ENCODE data around the gene CAMK1. TPM values are rescaled to one million over a fixed set of nuclear protein-coding genes. Genes with fewer than 3 reads are reported as not detected.

CAMK1 gene
- total RNA-seq: 10 to 100 TPM; 11.0 to 12.0 TPM

DNA sequence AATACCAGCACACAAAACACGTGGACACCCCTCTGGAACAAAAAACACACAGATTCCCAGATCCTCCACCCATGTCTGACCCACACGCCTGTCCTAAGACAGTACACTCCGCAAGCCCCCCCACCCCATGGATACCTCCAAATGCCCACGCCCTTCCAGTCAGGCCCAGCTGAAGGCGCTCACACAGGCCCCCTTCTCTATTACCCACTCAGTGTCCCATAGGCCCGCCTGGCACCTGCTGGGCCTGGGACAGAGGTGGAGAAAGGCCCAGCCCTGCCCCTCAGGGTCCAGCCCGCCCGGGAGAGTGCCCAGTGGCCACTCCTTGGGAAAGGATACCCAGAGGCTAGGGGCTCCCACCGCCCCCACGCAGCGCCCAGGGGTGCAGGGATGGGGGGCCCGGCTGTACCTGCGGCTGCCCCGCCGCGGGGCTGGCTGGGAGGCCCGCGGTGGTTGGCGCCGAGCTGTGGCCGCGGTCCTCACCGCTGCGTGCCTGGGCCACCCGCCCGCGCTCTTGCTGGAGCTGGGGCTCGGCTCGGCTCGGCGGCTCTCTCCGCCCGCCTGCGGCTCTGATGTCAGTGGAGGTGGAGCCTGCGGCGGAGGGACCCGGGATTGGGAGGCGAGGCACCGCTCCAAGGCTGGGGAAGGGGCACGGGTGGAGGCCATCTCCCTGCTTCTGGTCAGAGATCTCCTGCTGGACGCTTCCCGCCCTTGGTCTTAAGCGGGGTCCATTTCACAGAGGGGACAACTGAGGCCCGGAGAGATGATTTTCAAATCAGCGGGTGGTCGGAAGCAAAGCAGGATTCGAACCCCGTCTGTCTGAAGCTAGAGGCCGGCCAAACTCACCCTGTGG, at the start of gene CAMK1:
Gene CAMK1, minus strand, starts transcription at position 522 of the 850 bp plus-strand sequence. CDS start 2,198 bp downstream, outside the sequence.

DNA sequence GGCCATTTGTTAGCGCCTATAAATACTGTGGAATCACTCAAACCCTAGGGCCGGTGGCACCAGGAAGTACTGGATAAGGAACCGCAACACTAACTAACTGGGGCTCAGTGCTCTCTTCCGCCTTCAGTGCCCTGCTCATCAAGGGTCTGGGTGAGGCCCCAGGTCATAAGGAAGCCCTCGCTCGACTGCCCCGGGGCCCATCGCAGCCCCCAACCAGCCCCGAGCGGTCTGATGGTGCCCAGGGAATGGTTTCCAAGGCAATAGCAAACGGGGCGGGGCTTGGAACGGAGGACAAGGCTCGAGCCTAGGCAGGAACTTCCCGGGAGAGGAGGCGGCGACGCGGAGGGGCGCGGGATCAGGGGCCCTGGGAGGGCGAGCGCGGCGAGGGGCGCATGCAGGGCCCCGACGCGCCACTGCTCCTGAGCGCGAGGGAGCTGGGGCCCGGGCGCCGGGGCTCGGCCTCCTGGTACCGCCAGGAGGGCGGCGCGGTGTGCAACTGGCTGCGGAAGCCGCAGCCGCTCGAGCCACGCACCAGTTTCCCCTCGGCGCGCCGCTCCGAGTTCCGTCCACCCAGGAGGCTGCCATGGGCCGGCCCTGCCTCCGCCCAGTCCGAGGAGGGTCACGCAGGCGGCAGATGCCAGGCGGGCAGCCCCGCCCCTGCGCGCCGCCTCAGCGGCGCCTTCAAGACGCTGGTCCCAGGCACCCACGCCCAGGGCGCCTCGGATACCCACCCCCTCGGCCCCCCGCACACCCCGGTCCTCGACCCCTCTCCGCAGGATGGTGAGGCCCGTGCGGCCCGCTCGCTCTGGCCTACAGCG, 40.1 kb upstream of the CAMK1 start, which contains the start of gene TTLL3:
Gene TTLL3, plus strand, starts transcription at position 648 of the 818 bp plus-strand sequence. CDS start 400 bp downstream, outside the sequence.

DNA sequence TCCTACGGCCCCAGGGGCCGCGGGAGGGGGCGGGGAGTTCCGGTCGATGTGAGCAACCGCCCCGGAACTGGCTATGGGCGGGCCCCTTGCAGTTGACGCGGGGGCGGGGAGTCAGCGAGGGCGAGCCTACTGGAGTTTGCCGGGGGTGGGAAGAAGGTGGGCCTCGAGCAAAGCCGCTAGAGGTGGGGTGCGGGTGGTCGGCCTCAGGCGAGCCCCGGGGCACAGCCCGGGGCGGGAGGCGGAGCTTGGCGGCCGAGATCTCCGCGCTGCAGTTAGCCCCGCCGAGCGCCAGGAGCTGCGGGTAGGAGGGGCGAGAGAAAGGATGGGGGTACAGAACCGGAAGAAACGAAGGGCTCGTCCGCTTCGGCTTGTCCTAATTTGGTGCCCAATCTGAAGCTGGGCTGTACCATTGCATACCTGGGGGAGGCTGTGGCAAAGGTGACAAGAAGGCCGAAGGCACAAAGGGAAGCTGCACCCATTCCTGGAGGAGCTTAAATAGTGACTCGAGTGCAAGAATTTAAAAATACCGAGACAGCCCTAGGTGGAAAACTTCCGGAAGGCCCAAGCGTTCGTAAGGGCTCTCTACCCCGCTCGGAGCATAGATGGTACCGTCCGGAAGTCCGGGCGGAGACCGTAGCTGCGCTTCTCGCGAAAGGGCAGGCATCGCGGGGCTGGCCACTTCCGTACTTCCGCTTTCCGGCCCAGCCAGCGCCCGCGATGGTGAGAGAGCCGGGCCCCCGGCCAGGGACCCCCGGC, 22.8 kb upstream of the CAMK1 start, which contains the start of the genes ARPC4 and TADA3:
Gene ARPC4, plus strand, starts transcription at position 678 of the 756 bp plus-strand sequence. Its CDS starts 40 bp downstream, at position 718.
Gene TADA3, minus strand, starts transcription at position 69 of the 756 bp plus-strand sequence. CDS start 1,007 bp downstream, outside the sequence.

DNA sequence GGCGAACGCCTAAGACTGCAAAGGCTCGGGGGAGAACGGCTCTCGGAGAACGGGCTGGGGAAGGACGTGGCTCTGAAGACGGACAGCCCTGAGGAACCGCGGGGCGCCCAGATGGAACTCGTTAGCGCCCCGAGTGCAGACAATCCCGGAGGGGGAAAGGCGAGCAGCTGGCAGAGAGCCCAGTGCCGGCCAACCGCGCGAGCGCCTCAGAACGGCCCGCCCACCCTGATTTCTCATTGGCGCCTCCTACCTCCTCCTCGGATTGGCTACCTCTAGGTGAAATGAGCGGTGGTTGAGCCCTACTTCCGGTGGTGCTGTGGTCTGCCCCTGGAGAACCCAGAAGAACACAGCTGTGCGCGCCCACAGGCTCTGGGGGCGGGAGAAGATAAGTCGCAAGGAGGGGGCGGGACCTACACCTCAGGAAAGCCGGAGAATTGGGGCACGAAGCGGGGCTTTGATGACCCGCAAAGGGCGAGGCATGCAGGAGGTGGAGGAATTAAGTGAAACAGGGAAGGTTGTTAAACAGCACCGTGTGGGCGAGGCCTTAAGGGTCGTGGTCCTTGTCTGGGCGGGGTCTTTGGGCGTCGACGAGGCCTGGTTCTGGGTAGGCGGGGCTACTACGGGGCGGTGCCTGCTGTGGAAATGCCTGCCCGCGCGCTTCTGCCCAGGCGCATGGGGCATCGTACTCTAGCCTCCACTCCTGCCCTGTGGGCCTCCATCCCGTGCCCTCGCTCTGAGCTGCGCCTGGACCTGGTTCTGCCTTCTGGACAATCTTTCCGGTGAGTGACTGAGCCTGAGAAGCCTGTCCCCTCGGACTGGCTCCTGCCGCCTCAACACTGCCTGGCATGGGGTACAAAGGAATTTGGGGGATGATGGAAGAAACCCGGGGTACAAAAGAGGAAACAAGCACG, 19.8 kb downstream of the CAMK1 start, which contains the start of gene OGG1:
Gene OGG1, plus strand, starts transcription at position 308 of the 911 bp plus-strand sequence. Its CDS starts 335 bp downstream, at position 643.

DNA sequence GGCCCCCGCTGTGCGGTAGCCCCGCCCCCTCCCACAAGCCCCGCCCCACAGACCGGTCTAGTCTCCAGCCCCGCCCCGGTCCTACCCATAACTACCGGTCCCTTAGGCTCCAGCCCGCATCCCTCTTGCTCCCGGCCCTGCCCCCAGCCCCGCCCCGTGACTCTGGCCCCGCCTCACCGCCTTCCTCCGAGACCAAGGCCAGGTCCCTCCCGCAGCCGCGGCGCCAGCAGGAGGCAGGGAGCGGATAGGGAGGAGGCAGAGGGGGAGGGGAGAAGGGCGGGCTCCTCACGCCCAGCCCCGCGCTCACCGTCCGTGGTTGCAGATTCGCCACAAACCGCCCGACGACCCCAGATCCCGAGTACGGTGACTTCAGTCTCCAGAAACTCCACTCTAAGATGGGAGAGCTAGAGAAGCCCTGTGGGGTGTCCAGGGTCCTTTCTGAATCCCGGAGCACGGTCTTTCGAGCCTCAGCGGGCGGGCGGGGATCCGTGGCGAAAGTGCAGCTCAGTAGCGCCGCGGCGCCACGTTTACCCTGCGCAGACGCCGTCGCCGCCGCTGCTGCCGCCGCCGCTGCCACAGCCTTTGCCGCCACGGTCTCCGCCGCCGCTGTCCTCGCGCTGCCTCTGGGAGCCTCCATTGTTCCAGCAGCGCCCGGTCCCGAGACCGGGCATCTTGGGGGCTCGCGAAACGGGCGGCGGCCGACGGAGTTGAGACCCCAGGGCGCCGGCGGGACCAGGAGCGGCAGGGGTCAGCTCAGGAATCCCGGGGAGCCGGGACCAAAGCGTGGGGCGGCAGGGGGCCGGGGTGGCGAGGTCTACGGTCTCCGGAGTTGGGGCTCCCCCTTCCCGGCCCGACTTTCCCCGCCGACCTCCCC, 38.3 kb downstream of the CAMK1 start, which contains the start of gene BRPF1:
Gene BRPF1, plus strand, starts transcription at position 530 of the 874 bp plus-strand sequence. CDS start 2,406 bp downstream, outside the sequence.

Other genes with a start within 250 kb of the CAMK1 start
- gene LHFPL4, start 216.1 kb downstream of the CAMK1 start, total RNA-seq: not detected
- 10 to 100 TPM; 46.5 to 50.6 TPM for gene MTMR14, start 120.4 kb downstream of the CAMK1 start, total RNA-seq
- not detected for gene CPNE9, start 66.1 kb downstream of the CAMK1 start, total RNA-seq
- gene BRPF1, start 38.2 kb downstream of the CAMK1 start, total RNA-seq: 10 to 100 TPM; 14.1 to 19.6 TPM
- 10 to 100 TPM; 12.7 to 19.3 TPM for gene OGG1, start 20.0 kb downstream of the CAMK1 start, total RNA-seq
- 10 to 100 TPM; 52.6 to 58.8 TPM for gene TADA3, start 22.5 kb upstream of the CAMK1 start, total RNA-seq
- 100 to 1,000 TPM; 248 to 332 TPM for gene ARPC4, start 23.1 kb upstream of the CAMK1 start, total RNA-seq
- gene TTLL3, start 40.3 kb upstream of the CAMK1 start, total RNA-seq: 10 to 100 TPM in 1 of 2 donors, 1 to 10 TPM in 1; 5.3 to 13.1 TPM
- gene RPUSD3, start 74.1 kb upstream of the CAMK1 start, total RNA-seq: 10 to 100 TPM; 29.9 to 47.0 TPM
- gene CIDEC, start 110.3 kb upstream of the CAMK1 start, total RNA-seq: not detected
- gene JAGN1, start 120.7 kb upstream of the CAMK1 start, total RNA-seq: 10 to 100 TPM; 41.6 to 51.0 TPM
- gene IL17RE, start 132.9 kb upstream of the CAMK1 start, total RNA-seq: 1 to 10 TPM; 1.0 to 1.3 TPM
- gene IL17RC, start 147.2 kb upstream of the CAMK1 start, total RNA-seq: 10 to 100 TPM; 42.3 to 42.7 TPM
- 10 to 100 TPM; 15.5 to 16.0 TPM for gene CRELD1, start 163.9 kb upstream of the CAMK1 start, total RNA-seq
- gene PRRT3, start 182.5 kb upstream of the CAMK1 start, total RNA-seq: 1 to 10 TPM in 1 of 2 donors, under 1 TPM in 1; 1.00 to 4.5 TPM
- gene EMC3, start 216.9 kb upstream of the CAMK1 start, total RNA-seq: 10 to 100 TPM; 71.6 to 96.6 TPM